ENCODE data around the gene ARID1B.

The ARID1B gene

DNA sequence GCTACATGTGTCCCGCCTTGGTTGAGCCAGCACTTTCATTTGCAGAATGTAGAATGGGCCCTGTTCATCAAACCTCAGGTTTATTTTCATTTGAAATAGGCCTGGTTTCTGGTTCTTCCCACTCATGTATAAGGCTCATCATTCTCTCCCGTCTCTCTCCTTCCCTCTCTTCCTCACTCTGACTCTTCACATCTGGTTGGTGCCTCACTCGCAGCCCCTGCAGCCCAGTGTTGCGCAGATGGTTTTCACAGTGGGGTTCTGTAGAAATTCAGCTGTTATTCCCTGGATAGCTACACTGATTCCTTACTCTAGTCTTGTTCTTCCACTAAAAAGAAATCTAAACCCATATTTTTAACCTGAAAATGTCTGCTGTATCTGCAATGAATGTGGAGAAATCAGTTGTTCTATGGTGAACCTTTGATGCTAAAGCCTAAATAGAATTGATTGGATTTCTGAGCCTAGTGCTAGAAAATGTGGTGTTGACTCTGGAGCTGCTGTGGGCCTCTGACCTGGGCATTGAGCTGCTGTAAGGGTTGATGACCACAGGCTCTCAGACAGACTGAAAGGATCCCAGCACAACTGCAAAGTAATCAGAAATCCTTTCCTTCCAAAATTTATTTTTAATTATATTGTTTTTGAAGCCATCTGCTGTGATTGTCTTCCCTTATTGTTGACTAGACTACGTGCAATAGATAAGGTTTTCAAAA is 395.8 kb downstream of the ARID1B start:
- peaks cover 5% of the 10 kb centered on the region for H3K4me1 Mint-ChIP-seq
- no peaks in the 10 kb centered on the region for H3K9me3 Mint-ChIP-seq
- ATAC-seq: no peak
- no peak overlapping the region for H3K4me3 Mint-ChIP-seq
- no peak for DNase-seq (ENCODE audit: low spot score in 2 of 2)
- peaks cover 30% of the 10 kb centered on the region for H3K36me3 Mint-ChIP-seq
- peak overlapping the region; percentile 13 for H3K27ac Mint-ChIP-seq

DNA sequence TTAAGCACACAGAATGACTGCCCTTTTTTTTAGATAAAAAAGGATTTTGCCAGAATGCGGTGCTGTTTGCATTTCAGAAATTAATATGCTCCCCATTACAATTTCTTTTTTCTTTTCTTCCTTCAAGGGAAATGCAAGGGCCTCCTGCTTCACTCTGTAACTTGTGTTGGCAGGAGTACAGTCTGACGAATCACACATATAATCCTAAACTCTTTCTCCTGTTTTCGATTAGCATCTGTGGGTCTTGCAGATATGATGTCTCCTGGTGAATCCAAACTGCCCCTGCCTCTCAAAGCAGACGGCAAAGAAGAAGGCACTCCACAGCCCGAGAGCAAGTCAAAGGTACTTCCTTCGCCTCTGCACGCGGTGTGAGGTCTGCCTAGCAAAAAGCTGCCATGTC is 396.6 kb downstream of the ARID1B start:
- H3K4me1 Mint-ChIP-seq: peaks cover 5% of the 10 kb centered on the region
- peak overlapping the region; percentile 54 for H3K27ac Mint-ChIP-seq
- no peak for ATAC-seq
- no peak for DNase-seq (ENCODE audit: low spot score in 2 of 2)
- H3K4me3 Mint-ChIP-seq: no peak overlapping the region
- peaks cover 22% of the 10 kb centered on the region for H3K36me3 Mint-ChIP-seq
- H3K9me3 Mint-ChIP-seq: no peaks in the 10 kb centered on the region

DNA sequence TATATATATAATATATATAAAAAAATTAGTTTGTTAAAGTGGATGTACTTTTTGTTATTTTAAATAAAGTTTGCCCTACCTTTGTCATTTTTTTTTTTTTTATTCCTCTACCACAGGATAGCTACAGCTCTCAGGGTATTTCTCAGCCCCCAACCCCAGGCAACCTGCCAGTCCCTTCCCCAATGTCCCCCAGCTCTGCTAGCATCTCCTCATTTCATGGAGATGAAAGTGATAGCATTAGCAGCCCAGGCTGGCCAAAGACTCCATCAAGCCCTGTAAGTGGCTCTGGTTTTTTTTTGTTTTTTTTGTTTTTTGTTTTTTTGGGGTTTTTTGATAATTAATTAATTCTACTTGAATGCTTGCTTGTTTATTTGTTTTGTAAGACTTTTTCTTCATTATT is 397.6 kb downstream of the ARID1B start:
- Mint-ChIP-seq H3K4me3 (no peak overlapping the region), H3K9me3 (no peaks in the 10 kb centered on the region), H3K27ac (no peak overlapping the region), H3K36me3 (peaks cover 20% of the 10 kb centered on the region), H3K4me1 (peaks cover 5% of the 10 kb centered on the region)
- ATAC-seq: no peak
- DNase-seq (ENCODE audit: low spot score in 2 of 2): no peak

DNA sequence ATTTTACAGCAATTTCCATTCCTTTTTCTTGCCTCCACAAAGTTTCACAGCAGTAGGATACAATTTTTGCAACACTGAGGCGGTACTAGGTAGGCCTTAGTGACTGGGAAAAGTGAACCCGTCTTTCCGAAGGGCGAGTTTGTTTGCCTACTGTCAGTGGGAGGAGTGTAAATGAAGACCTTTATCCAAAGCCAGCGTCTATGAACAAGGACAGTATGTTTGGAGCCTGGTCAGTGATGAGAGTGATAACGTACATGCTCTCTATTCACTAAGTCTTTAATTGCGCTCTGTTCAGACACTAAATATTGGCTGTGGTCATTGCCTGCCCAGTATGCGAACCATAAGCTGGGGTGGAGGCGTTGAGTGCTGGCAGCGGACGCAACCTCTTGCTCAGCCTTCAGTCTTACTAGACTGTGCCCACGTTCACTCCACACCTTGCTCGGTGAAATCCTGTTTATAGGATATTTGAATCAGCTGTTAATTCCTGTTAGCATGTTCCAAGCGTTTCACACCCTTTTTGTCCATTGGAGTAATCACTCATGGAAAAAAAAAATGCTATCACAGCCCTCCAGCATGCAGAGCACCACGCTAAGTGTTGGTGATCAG is 400.7 kb downstream of the ARID1B start:
- ATAC-seq (no peak), DNase-seq (ENCODE audit: low spot score in 2 of 2) (no peak)
- peaks cover 3% of the 10 kb centered on the region for H3K4me1 Mint-ChIP-seq
- H3K9me3 Mint-ChIP-seq: no peaks in the 10 kb centered on the region
- H3K27ac Mint-ChIP-seq: no peak overlapping the region
- no peak overlapping the region for H3K4me3 Mint-ChIP-seq
- H3K36me3 Mint-ChIP-seq: peaks cover 18% of the 10 kb centered on the region

DNA sequence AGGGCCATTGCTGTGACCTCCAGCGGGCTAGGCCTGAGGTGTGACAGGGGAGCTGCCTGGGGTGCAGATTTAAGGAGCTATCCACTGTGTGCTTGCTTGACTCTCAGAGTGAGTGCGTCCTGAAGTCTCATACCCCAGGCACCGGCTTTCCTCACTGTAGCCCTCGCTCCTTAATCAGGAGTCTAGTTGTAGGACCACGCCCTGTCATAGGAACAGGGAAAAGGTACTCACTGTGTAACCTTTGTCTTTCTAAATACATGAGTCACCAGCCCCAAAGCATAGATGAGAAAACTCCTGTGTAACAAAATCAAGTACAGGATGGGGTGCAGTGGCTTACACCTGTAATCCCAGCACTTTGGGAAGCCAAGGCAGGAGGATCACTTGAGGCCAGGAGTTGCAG is 404.5 kb downstream of the ARID1B start:
- H3K9me3 Mint-ChIP-seq: no peaks in the 10 kb centered on the region

DNA sequence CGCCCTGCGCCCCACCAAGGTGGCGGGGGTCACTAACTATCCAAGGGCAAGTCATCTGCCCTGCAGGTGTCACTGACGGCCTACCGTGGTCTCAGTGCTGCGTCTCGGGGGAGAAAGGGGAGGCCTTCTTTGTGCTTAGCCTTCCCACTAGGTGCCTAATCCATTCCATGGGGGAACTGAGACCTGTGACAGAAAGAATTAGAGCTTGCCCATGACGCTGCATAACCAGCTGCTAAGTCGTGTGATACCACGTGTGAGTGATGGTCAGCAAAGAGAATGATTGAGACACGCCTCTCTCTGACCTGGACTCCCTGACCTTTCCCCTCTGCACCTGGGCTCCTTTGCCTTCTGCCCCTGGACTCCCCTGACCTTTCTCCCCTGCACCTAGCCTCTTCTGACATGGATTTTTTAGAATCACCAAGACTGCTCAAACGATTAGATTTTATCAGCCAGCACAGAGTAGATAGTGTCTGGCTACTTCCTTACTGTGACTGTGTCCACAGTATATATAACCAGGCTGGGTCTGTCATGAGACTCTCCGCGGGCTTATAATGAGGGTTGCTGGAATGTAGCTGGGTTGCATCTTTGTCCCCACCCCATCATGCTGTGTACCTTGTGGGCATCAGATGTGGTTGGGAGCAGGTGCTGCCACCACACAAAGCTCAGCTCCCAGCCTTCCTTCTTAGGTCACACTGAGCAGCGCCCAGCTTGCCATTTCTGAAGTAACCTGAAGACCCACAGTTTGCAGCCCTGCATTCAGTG is 405.5 kb downstream of the ARID1B start:
- ATAC-seq (no peak), DNase-seq (ENCODE audit: low spot score in 2 of 2) (no peak)
- H3K36me3 Mint-ChIP-seq: peaks cover 50% of the 10 kb centered on the region
- peaks cover 11% of the 10 kb centered on the region for H3K4me1 Mint-ChIP-seq
- no peaks in the 10 kb centered on the region for H3K9me3 Mint-ChIP-seq
- peak overlapping the region; percentile 44 for H3K27ac Mint-ChIP-seq
- no peak overlapping the region for H3K4me3 Mint-ChIP-seq

More for the DNA sequence above, 404.5 kb downstream of the ARID1B start:
- Mint-ChIP-seq H3K27ac (no peak overlapping the region), H3K4me3 (no peak overlapping the region), H3K4me1 (peaks cover 6% of the 10 kb centered on the region), H3K36me3 (peaks cover 39% of the 10 kb centered on the region)
- DNase-seq (ENCODE audit: low spot score in 2 of 2): no peak
- no peak for ATAC-seq

DNA sequence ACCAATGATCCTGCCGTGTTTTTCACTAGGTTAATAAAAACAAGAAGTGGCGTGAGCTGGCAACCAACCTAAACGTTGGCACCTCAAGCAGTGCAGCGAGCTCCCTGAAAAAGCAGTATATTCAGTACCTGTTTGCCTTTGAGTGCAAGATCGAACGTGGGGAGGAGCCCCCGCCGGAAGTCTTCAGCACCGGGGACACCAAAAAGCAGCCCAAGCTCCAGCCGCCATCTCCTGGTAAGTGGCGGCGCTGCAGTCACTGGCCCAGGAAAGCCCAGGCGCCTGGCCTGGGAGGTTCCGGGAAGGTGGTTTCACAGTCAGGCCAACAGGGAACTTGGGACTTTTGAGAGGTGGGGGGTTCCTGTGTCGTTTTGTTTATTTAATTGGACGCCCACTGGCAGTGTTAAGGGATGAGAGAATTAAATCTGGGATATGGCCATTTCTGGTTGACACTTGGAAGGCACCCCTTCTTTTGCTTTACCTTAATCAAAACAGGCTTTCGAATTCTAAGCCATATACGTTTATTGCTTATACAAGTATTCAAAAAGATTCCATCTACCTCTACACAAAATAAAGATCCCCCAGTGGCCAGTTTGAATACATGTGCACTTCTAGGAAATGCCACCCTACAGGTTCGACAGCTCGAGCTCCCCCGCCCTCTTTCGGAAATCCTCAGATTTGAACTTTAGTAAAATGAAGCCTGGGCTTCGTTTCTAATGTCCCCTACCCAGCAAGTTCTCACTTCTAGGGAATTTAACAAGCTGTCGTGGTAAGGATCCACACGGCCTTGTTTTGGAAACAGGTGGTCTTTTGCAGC is 407.2 kb downstream of the ARID1B start:
- peaks cover 67% of the 10 kb centered on the region for H3K36me3 Mint-ChIP-seq
- no peak overlapping the region for H3K4me3 Mint-ChIP-seq
- peaks cover 11% of the 10 kb centered on the region for H3K4me1 Mint-ChIP-seq
- peak overlapping the region; percentile 44 for H3K27ac Mint-ChIP-seq
- H3K9me3 Mint-ChIP-seq: no peaks in the 10 kb centered on the region
- ATAC-seq: peak; percentile 82
- DNase-seq (ENCODE audit: low spot score in 2 of 2): peak; percentile 49 to 74

DNA sequence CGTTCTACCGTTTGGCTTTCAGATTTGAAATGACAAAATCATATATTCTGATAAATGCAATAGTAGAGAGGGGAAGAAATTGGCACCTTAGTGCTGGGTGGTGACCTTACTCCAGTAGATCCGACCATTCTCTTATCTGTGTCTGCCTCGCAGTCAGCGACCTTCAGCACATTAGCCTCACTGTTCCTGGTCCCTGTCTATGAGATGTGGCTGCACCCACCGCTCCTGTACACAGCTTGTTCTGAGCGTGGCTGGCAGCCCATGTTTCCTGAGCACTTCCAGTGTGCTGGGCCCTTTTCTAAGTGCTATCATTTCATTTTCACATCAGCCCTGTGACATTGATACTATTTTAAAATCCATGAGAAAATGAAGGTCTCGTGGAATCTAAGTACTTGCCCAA is 408.0 kb downstream of the ARID1B start:
- Mint-ChIP-seq H3K36me3 (peaks cover 75% of the 10 kb centered on the region), H3K4me3 (no peak overlapping the region), H3K27ac (peak overlapping the region; percentile 26), H3K4me1 (peaks cover 11% of the 10 kb centered on the region), H3K9me3 (no peaks in the 10 kb centered on the region)
- DNase-seq (ENCODE audit: low spot score in 2 of 2) (no peak), ATAC-seq (no peak)

DNA sequence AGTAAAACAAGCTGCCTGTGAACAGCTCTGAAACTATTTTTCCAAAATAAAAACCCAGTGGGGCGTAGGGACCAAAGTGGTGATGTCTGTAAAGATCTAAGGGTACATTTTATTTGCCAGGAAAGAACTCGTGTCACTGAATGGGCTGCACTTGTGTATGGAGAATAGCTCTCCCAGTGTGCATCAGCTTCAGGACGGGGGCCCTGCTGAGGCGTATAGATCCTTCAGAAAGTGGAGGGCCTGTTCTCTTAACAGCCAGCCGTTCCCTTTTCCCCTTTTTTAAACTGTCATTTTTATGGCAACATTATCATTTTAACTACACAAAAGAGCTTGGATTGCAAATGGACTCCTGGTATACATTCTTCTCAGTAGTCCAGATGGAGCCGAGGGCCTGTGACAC is 408.8 kb downstream of the ARID1B start:
- DNase-seq (ENCODE audit: low spot score in 2 of 2) (no peak), ATAC-seq (no peak)
- Mint-ChIP-seq H3K9me3 (no peaks in the 10 kb centered on the region), H3K36me3 (peaks cover 82% of the 10 kb centered on the region), H3K4me1 (peaks cover 11% of the 10 kb centered on the region), H3K4me3 (no peak overlapping the region), H3K27ac (peak overlapping the region; percentile 73)

DNA sequence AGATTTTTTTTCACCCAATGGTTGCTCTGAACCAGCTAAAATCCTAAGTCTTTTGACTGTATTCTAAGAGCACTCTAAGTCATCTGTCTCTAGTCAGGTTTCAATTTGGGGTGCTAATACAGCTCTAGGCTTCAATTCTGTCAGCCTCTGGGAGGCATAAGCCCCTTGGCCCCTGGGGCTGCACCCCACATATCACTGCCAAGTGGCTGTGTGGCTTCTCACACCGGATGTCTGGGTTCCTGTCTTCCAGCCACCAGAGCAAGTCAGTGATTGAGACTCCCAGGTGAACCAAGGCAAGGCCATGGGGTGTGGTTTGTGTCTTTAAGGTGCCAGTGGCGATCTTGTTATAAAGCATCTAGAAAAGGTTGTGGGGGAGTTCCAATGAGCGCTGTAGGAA is 409.6 kb downstream of the ARID1B start:
- Mint-ChIP-seq H3K27ac (peak overlapping the region; percentile 73), H3K4me1 (peaks cover 11% of the 10 kb centered on the region), H3K9me3 (no peaks in the 10 kb centered on the region), H3K4me3 (no peak overlapping the region), H3K36me3 (peaks cover 85% of the 10 kb centered on the region)
- peak; percentile 54 for ATAC-seq
- DNase-seq (ENCODE audit: low spot score in 2 of 2): no peak

DNA sequence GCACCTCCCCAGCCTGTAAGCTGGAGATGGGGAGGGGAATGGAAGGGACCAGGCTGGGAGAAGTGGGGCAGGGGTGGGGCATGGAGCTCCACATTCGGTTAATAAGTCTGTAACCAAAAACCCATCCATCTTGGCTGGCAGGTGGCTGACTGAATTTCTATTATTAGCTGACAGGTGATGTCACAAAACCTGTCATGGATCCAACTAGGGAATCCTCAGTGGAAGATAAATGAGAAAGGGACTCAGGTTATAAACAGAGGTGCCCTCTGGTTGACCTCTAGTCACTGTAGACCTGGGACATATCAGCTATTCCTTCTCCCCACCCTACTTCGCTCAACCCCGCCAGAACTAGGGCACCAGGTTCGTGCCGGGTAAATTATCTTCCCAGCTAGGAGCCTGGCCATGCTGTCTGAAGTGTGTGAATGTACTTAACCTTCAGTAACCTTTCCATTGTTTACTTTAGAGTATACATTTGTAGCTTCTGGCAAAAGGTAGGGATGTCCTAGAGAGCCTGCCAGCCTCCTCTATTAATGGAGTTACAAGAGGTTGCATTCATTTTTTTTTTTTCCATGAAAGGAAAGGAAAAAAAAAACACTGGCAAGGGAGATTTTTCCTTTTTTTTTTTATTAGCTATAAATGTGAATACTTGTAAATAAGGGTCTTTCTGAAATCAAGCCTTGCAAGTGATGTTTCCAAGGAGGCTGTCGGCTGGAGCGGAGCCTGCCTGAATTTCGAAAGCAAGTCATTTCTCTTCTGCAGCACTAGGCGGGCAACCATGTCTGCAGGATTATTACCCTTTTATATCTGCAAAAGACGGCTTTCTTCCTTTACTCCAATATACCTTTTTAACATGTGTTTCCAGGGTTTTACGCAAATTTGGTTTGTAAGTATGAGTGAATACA is 410.3 kb downstream of the ARID1B start:
- peaks cover 92% of the 10 kb centered on the region for H3K36me3 Mint-ChIP-seq
- DNase-seq (ENCODE audit: low spot score in 2 of 2) (no peak), ATAC-seq (no peak)
- no peaks in the 10 kb centered on the region for H3K9me3 Mint-ChIP-seq
- H3K27ac Mint-ChIP-seq: peak overlapping the region; percentile 73
- H3K4me3 Mint-ChIP-seq: no peak overlapping the region
- H3K4me1 Mint-ChIP-seq: peaks cover 11% of the 10 kb centered on the region

DNA sequence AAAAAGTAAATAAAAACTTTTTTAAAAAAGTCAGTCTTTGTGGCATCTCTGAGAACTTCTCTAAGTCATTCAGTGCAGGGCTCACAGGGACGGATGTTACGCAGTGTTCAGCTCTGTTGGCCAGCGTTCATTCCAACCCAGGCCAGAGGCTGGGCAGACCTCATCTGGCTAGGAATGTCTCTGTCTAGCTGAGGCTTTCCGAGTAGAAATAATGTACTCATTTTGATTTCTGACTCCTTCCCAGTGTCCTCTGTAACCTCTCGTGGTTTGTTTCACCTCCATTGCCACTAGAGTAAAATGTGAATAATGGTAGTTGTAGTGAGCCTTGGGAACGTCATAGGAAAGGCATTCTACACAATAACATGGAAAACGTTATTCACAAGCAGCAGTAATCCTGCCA is 411.0 kb downstream of the ARID1B start:
- ATAC-seq (no peak), DNase-seq (ENCODE audit: low spot score in 2 of 2) (no peak)
- H3K36me3 Mint-ChIP-seq: peaks cover 95% of the 10 kb centered on the region

DNA sequence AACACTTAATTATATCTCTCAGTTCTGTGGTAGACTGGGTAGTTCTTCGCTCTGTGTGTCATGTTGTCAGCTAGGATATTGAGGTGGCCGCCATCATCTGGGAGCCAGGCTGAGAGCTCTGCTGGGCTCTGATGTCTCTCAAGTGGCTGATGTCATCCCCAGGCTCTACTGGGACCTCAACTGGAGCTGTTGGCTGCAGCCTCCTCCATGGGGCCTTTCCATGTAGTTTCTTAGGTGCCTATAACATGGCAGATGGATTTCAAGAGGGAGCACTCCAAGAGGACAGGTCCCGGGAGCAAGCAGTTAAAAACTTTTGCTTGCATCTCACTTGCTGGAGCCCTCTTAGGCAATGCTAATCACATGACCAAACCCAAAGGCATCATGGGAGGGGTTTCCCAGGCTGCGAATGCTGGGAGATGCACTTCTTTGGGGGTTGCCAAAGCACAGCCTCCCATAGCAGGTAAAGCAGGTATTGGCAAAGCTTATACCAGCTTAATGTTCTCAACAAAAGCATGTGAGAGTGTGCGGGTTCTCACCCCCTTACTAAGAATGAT is 416.3 kb downstream of the ARID1B start:
- H3K4me1 Mint-ChIP-seq: no peaks in the 10 kb centered on the region
- peaks cover 75% of the 10 kb centered on the region for H3K36me3 Mint-ChIP-seq
- no peak overlapping the region for H3K4me3 Mint-ChIP-seq
- no peaks in the 10 kb centered on the region for H3K9me3 Mint-ChIP-seq
- ATAC-seq: no peak
- no peak overlapping the region for H3K27ac Mint-ChIP-seq
- no peak for DNase-seq (ENCODE audit: low spot score in 2 of 2)

More for the DNA sequence above, 411.0 kb downstream of the ARID1B start:
- Mint-ChIP-seq H3K27ac (no peak overlapping the region), H3K4me3 (no peak overlapping the region), H3K4me1 (peaks cover 11% of the 10 kb centered on the region), H3K9me3 (no peaks in the 10 kb centered on the region)

DNA sequence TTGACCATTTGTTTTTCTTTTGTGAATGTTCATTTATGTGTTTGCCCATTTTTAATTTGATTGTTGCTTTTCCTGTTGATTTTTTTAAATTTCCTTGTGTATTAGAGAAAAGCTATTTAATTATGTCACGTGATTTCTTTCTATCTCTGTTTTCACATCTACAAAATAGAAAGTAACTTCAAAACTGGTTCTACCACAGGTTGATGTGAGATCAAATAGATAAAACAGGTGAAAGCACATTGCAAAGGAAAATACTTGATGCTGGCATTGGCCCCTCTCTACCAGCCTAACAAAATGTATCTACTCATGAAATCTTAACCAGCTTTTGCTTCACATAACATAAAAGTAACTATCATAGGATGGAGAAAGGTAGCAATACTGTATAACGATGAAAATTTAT is 416.9 kb downstream of the ARID1B start:
- Mint-ChIP-seq H3K9me3 (no peaks in the 10 kb centered on the region), H3K36me3 (peaks cover 70% of the 10 kb centered on the region), H3K4me1 (no peaks in the 10 kb centered on the region), H3K27ac (no peak overlapping the region), H3K4me3 (no peak overlapping the region)
- no peak for DNase-seq (ENCODE audit: low spot score in 2 of 2)
- no peak for ATAC-seq

All from stimulated activated effector memory CD8-positive, alpha-beta T cell treated with anti-CD3 and anti-CD28 coated beads, Interleukin-12 subunit alpha, Interleukin-12 subunit beta, amount 100 ng/mL, for 72 hours (primary cell).